Sciatic nerve (tissue), 2 donors: ENCODE measurements around the gene EVA1A. TPM values are rescaled to one million over a fixed set of nuclear protein-coding genes. Genes with fewer than 3 reads are reported as not detected.

Experiments used
- ATAC-seq: fragments of 200-7000 bp; cut with Tn5 transposase; one replicate; pipeline ENCODE4 v1.9.1; 2020; ENCODE audit warnings: mild to moderate bottlenecking, moderate library complexity
- DNase-seq: peaks from one replicate; pipeline ENCODE4 v3.0.0-alpha.2; 2020; ENCODE audit warnings: low spot score
- intact Hi-C: fragments of 100-400 bp; cut with DNase I; formaldehyde crosslinking; loops from one replicate; pipeline ENCODE4 v1.14.2; 2022
- total RNA-seq: library from RNA; stranded (reverse); fragmentation: NEBNext Ultra II Directional; extraction: Animal tissue kit (Norgen Biotek cat#: 25700); gene quantifications from one replicate; pipeline ENCODE4 v1.2.1, GENCODE V29; 2021
- donor health status: DM: no; HTN: no; CAD: no.
- donor health status: DM: no; HTN: no; CAD: no.

Gene EVA1A
- total RNA-seq, 1 donor from 2014 or later, result 4.8 TPM

- no peak for DNase-seq
- ATAC-seq, result no peak
- intact Hi-C loops, result no loop called here
Measured at GRCh38 chr2:75524276-75524911, 36.3 kb downstream of the EVA1A start.

DNA sequence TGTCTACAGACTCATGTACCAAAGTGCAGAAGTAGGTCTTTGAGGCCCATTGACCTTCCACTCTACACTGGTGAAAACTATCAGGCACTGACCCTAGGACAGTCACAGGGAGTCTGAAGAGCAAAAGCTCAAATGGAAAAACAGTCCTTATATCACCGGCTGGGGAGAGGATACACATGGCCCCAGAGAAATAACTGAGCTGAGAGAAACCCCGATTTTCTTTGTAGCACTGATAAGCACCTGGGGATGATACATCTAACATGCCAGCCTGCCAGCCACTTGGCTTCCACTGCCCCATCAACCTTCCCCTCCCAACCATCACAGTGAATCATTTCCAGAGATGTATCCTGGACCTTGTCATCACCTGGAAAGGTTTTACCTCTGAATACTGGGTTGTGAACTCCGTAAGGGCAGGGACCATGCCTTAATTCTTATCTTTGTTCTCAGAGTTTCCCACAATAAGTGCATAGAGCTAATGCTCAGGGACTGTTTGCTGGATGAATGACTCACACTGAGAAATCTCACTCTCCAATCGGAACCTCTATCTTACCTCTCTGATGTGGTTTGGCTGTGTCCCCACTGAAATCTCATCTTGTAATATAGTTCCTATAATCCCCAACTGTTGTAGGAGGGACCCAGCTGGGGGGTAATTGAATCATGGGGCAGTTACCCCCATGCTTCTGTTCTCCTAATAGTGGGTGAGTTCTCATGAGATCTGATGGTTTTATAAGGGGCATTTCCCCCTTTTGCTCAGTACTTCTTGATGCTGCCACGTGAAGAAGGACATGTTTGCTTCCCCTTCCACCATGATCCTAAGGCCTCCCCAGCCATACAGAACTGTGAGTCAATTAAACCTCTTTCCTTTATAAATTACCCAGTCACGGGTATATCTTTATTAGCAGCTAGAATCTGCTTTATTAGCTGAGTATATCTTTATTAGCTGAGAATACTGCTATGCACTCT, 37.1 kb downstream of the EVA1A start:
- DNase-seq, result no peak
- intact Hi-C loops, result no loop called here
- ATAC-seq, result no peak

GRCh38 chr2:75522543-75523312, 38.0 kb downstream of the EVA1A start:
- DNase-seq (no peak), ATAC-seq (no peak)
- intact Hi-C loops, result no loop called here

GRCh38 chr2:75521225-75521872, 39.4 kb downstream of the EVA1A start:
- ATAC-seq (no peak), DNase-seq (no peak)
- intact Hi-C loops, result no loop called here

- intact Hi-C loops, result no loop called here
- ATAC-seq, result no peak
- DNase-seq, result no peak
Measured at GRCh38 chr2:75519843-75520242, 40.9 kb downstream of the EVA1A start.

- ATAC-seq, result no peak
- intact Hi-C loops, result no loop called here
- DNase-seq, result no peak
Measured at GRCh38 chr2:75518638-75519465, 41.9 kb downstream of the EVA1A start.

- DNase-seq, result no peak
- ATAC-seq, result no peak
- intact Hi-C loops, result no loop called here
Measured at GRCh38 chr2:75517547-75518230, 43.0 kb downstream of the EVA1A start.

GRCh38 chr2:75516378-75517360, 44.1 kb downstream of the EVA1A start:
- DNase-seq (no peak), ATAC-seq (peak; percentile 67)
- intact Hi-C loops, result no loop called here

- no peak for DNase-seq
- no peak for ATAC-seq
- intact Hi-C loops, result no loop called here
Measured at GRCh38 chr2:75515584-75516368, 45.0 kb downstream of the EVA1A start.

- no peak for DNase-seq
- peak; percentile 62 for ATAC-seq
- intact Hi-C loops, result no loop called here
Measured at GRCh38 chr2:75513616-75514170, 47.0 kb downstream of the EVA1A start.

DNA sequence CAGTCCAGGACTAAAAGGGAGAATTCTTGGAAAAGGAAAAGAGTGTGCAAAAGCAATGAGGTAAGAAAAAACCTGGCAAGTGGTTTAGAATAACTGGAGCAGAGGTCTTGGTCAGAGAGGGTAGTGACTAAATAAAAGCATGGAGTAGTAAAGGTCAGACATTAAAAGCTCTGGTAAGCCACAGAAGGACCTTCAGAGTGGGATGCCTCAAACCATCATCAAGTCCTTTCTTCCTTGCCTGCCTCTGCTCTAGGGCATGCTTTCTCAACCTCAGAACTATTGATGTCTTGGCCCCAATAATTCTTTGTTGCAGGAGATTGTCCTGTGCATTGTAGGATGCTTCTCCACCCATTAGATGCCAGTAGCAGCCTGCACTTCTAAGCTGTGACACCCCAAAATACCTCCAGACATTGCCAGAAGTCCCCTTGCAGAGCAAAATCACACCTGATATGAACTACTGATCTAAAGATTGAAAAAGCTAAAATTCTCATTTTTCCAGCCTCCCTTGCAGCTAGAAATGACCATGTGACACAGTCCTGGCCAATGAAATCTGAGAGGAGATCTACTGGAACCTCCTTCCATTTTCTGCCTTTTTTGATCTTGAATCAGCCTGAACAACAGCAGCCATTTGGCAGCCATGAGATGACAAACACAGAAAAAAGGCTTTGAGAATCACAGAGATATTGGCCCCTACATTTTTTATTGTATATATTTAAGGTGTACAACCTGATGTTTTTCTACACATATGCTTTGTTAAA, 48.1 kb downstream of the EVA1A start:
- no peak for ATAC-seq
- DNase-seq, result no peak
- intact Hi-C loops, result no loop called here

DNA sequence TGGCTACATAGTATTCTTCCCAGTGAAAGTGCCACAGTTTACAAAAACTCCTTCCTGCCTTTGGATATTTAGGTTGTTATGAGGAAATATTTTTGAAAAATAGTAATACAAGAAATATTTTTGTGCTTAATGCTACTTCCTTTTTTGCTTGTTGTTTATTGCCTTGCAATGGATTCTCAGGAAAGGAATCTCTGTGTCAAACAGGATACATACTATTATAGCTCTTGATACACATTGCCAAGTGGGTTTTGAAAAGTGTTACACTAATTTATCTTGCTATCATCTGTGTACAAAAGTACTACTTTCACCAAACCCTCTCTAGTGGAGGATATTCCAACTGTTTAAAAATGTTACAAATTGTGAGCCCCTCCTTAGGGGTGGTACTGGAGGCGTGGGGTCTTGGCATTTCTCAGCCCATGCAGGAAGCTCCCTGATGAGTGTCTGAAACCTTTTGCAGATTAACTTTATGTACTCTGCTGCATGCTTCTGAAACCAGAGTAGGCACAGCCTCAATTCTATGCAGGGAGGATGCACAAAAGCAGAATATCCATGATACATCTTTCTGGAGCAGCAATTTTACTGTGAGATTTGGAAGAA, 54.5 kb downstream of the EVA1A start:
- no peak for ATAC-seq
- intact Hi-C loops, result no loop called here
- DNase-seq, result no peak

DNA sequence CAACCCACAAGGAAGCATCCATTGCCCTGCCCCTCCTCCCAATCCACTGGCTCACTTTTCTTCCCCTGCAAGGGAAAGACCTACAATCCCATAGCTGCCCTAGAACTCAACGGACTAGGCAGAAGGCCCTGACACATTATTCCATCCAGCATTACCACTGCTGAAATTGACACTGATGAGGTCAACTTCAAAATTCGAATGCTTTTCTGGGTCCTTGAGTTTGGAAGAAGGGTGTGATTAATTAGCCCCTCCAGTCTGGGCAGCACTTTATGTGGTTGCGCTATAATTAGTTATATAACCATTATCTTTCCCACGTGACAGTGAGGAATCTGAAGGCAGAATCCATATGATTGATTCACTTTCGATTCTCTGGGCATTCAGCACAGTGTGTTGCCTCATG, 55.7 kb downstream of the EVA1A start:
- DNase-seq (no peak), ATAC-seq (no peak)
- intact Hi-C loops, result no loop called here

GRCh38 chr2:75503048-75503607, 57.6 kb downstream of the EVA1A start:
- intact Hi-C loops, result no loop called here
- no peak for ATAC-seq
- no peak for DNase-seq
